NCI-H526 (cell line): ENCODE data around the gene FHIT.
"Not testable (repeated sequence)": the region's sequence is repeated elsewhere in the genome, so short reads cannot be mapped to it uniquely, and the experiment has no call there.

Source experiments
- DNase-seq, 2 experiments: peaks; one replicate each; lab custom pipeline; 2025; lab: John Stamatoyannopoulos, UW

The FHIT gene

DNA sequence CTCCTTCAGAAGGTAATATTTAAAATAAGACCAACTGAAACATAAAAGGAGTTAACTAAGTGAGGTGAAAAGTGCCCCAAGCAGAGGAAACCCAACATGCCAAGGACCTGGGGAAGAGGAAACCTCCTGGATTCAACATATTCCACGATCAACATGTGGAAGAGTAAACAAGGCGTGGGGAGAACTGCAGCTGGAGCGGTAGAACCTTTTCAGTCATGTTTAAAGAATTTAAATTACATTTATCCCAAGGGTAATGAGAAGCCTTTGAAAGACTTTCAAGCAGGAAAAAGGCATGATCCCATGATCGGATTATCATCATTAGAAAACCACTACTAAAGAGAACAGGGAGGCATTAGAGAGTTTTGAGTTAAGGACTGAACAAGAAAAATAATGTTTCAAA is 330.7 kb downstream of the FHIT start:
- peak in 1 of 2 experiments; percentile 6 for DNase-seq

- DNase-seq, result no peak
These were observed 332.0 kb downstream of the FHIT start for GRCh38 chr3:60919296-60919695.

- no peak for DNase-seq
These were observed 334.1 kb downstream of the FHIT start for GRCh38 chr3:60917141-60917540.

GRCh38 chr3:60916546-60916945 is 334.7 kb downstream of the FHIT start:
- no peak for DNase-seq

- DNase-seq, result no peak
These were observed 337.8 kb downstream of the FHIT start for GRCh38 chr3:60913474-60913873.

DNA sequence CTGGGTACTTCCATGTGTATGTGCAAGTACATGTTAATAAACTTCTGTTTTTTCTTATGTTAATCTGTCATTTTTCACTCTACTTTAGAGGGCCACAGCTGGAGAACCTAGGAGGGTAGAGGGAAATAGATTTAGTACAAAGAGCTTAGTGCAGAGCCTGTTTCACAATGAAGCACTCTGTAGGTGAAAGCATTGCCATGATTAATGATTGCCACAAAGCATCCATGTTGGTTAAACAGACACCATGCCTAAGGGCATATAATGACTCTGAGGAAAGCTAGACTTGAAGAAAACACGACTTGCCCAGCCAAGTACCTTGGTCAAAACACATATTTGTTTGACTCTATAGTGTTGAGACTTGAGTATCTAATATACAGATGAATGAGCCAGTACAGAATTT is 338.4 kb downstream of the FHIT start:
- no peak for DNase-seq

GRCh38 chr3:60912142-60912541 is 339.1 kb downstream of the FHIT start:
- no peak for DNase-seq

DNA sequence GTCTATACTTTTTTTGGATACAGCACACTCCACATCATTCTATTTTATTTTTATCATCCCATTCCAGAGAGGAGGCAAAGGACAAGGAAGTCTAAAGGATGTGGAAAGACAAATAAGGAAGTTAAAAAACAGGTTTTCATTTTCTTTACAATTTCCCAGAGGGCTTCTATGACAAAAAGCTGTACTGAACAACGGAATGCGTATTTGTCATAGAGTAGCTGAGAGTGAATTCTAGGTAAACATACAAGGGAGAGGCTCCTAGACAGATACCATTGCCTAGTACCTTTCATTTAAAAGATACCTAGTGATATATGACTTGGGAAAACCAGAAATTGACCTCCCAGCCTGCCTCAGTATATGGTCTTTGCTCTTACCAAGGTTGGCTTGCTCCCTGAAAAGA is 341.7 kb downstream of the FHIT start:
- DNase-seq, result no peak

- DNase-seq, result no peak
These were observed 345.0 kb downstream of the FHIT start for GRCh38 chr3:60906283-60906682.

GRCh38 chr3:60898321-60898720 is 352.9 kb downstream of the FHIT start:
- no peak for DNase-seq

GRCh38 chr3:60893946-60894345 is 357.3 kb downstream of the FHIT start:
- DNase-seq, result no peak

- no peak for DNase-seq
These were observed 361.0 kb downstream of the FHIT start for GRCh38 chr3:60890226-60890625.

DNA sequence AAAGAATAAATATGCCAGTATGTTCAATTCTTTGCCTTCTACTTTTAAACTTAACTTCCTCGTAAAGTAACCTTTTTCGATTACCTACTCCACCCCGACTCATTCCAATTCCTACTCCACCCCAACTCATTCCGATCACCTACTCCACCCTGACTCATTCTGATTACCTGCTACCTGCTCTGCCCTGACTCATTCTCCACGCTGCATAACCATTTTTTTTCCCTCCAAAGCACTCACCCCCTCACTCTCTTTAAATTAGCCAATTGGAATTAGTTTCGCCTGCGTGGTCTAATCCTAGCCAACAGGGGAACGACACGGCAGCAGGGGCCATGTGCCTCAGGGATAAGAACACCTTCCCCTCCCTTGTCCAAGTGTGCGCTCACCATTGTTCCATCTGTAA is 362.3 kb downstream of the FHIT start:
- not testable (repeated sequence) for DNase-seq

DNA sequence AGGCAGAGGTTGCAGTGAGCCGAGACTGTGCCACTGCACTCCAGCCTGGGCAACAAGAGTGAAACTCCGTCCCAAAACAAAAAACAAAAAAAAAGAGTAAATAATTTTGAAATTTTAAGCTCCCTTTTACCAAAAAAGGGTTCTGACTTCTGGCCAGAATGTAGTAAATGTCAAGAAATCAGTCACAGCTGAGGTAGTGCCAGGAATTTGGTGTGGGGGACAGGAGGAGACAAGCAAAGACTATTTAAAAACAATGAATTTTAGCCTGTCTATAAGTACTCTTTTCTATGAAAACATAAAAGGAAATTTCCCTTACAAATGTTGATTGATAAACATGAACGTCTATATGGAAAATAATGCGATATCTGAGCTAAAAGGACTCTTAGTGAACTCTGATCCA is 363.7 kb downstream of the FHIT start:
- DNase-seq, result no peak

GRCh38 chr3:60886518-60886917 is 364.7 kb downstream of the FHIT start:
- DNase-seq, result no peak

GRCh38 chr3:60884005-60884404 is 367.2 kb downstream of the FHIT start:
- no peak for DNase-seq

- DNase-seq, result no peak
These were observed 374.1 kb downstream of the FHIT start for GRCh38 chr3:60877188-60877587.

DNA sequence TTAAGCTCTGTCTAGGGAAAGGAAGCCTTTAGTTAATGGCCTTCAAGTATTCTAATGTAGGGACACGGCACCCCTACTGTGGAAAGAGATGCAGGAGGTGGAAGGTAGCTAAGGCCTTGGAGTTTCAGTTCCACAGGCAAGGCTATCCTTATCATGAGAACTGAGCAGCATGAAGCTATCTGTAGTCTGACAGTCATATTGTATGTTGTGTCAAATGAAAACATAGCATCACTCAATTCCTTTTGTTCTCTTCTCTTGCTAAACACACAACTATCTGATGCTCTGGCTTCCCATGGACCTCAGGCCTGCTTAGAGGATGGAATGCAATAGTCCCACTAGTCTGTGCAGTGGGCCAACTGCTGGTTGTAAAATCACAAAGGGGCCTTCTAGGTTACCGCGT is 380.9 kb downstream of the FHIT start:
- no peak for DNase-seq

DNA sequence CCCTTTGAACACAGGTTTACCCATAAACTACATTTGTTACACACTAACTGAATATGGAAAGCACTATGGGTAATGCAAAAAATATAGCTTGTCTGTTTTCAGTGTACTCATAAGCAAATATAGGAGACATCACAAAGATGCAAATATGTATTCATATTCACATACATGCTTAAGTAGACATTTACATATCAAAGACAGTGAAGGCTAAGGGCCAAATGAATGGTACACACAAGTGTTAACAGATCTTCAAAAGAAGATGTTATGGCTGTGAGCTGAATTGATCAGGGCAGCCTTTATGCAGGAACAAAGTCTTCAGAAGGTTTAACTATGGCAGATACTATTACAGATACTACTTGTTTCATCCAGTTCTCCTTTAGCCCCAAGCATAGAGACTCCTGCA is 384.1 kb downstream of the FHIT start:
- DNase-seq, result peak; percentile 90 to 95

- no peak for DNase-seq
These were observed 394.8 kb downstream of the FHIT start for GRCh38 chr3:60856257-60857046.

DNA sequence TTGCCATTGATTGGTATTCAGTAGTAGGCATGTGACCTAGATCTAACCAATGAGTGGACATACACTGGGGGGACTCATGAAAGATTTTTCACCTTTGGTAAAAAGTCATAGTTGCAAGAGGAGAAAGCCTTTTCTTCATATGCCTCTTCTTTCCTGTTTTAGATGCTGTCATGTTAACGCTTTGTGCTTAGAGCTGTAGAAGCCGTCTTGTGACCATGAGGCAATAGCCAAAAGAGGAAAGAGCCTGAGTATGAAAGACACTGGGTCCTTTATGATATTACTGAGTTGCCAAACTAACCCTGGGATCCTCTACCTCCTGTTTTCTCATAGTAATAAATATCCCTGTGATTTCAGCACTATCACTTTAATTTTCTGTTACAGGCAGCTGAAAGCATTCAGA is 396.0 kb downstream of the FHIT start:
- no peak for DNase-seq

DNA sequence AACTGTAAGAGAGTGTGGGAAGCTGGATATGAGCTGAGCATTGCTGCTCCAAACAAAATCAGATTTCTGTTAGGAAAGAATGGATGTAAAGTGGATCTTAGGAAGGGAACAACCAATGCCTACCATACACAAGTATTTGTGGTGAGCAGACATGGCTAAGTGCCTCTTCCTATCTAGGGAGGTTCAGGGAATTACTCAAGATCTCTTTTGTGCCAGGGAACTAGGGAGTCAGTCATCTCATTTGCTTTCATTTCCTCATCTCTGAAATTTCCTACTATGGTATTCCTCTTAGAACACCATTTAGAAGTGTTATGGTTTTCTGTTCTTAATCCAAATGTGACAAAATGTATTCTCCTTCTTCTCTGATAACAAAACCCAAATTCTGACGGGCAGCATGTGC is 396.5 kb downstream of the FHIT start:
- no peak for DNase-seq

- no peak for DNase-seq
These were observed 403.5 kb downstream of the FHIT start for GRCh38 chr3:60847791-60848190.

DNA sequence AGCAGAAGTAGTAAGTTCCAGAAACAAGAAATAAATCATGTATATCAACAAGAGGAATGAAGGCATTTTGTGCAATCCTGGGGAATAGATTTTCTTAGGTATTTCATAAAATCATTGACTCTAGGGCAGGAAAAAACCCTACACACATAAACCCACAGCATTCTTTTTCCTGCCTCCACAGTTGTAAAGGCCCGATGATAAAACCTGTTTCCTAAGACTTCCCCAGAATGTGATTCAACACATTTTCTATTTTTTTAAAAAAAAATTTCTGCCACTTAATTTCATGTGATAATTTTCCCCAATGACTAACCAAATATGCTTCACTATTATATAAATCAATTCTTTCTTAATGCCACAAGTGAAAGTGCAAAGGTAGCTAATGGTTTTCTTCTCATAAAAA is 407.0 kb downstream of the FHIT start:
- no peak for DNase-seq
